Left lung (tissue), 10 donors: ENCODE measurements around the gene PPM1M. TPM values are rescaled to one million over a fixed set of nuclear protein-coding genes. Genes with fewer than 3 reads are reported as not detected.
"Not testable (repeated sequence)": the region's sequence is repeated elsewhere in the genome, so short reads cannot be mapped to it uniquely, and the experiment has no call there.

ENCODE experiments used
- ATAC-seq: fragments of 200-7000 bp; cut with Tn5 transposase; one replicate; pipeline ENCODE4 v1.9.1; 2020; ENCODE audit warnings: moderate library complexity
- DNase-seq, 4 donors: peaks; one replicate each; pipeline ENCODE4 v3.0.0-alpha.2; 2013 to 2020
- H3K27ac ChIP-seq, 2 donors: fragments of 200-600 bp; sonication (generic) in 1 of 2; one replicate each; pipeline versions ENCODE4 v1.5.0 to v1.8.0; 2020 to 2021
- H3K27me3 ChIP-seq, 2 donors: fragments of 200-600 bp; sonication (generic) in 1 of 2; one replicate each; pipeline versions ENCODE4 v1.5.0 to v1.8.0; 2020 to 2021
- H3K36me3 ChIP-seq, 2 donors: fragments of 200-600 bp; sonication (generic) in 1 of 2; one replicate each; pipeline versions ENCODE4 v1.5.0 to v1.8.0; 2020 to 2021
- H3K4me1 ChIP-seq, 2 donors: fragments of 200-600 bp; one replicate each; pipeline ENCODE4 v1.8.0; 2021
- H3K4me3 ChIP-seq, 2 donors: fragments of 200-600 bp; sonication (generic) in 1 of 2; one replicate each; pipeline versions ENCODE4 v1.5.0 to v1.8.0; 2020 to 2021; ENCODE audit warnings: mild to moderate bottlenecking in 1 of 2
- H3K9me3 ChIP-seq, 2 donors: fragments of 200-600 bp; sonication (generic) in 1 of 2; one replicate each; pipeline versions ENCODE4 v1.5.0 to v1.8.0; 2020 to 2021
- intact Hi-C, 2 donors: fragments of 100-400 bp; cut with DNase I; formaldehyde crosslinking; loops; one replicate each; pipeline versions ENCODE4 v1.11.2 to v1.14.2; 2022
- polyA plus RNA-seq, 6 donors: library from polyadenylated mRNA; unstranded; fragments of 120-200 nt; gene quantifications; one replicate each; pipeline ENCODE4 v1.2.1, GENCODE V29; 2013; ENCODE audit not compliant: insufficient read length in 6 of 6
- total RNA-seq, 2 donors: library from RNA; stranded (reverse); fragmentation: NEBNext Ultra II Directional; extraction: Animal tissue kit (Norgen Biotek cat#: 25700); gene quantifications; one replicate each; pipeline ENCODE4 v1.2.1, GENCODE V29; 2021
- TF ChIP-seq, protein P1 (sequence below), 2 donors: fragments of 200-600 bp; sonication (generic) in 1 of 2; IDR thresholded peaks; one replicate each; pipeline versions ENCODE4 v1.5.0 to v1.8.0; 2021; ENCODE audit warnings: antibody characterized with exemption in 2 of 2
- donor health status: DM: no; HTN: yes; CAD: no.
- donor health status: DM: no; HTN: no; CAD: no.

PPM1M gene
- total and polyA plus RNA-seq, 8 donors, result 27.4 to 48.3 (median 31.4) TPM

GRCh38 chr3:52283306-52283705 is 37.7 kb downstream of the PPM1M start:
- DNase-seq (no peak), ATAC-seq (no peak)
- H3K36me3 ChIP-seq, result no peaks in the 10 kb centered on the region
- H3K4me1 ChIP-seq, result peaks cover 2 to 41% of the 10 kb centered on the region in 2 donors
- no peak overlapping the region for H3K4me3 ChIP-seq
- no peak overlapping the region for H3K27ac ChIP-seq
- H3K9me3 ChIP-seq, result no peaks in the 10 kb centered on the region
- H3K27me3 ChIP-seq, result no peaks in the 10 kb centered on the region
- intact Hi-C loops, result no loop called here
- TF ChIP-seq, protein P1, sequence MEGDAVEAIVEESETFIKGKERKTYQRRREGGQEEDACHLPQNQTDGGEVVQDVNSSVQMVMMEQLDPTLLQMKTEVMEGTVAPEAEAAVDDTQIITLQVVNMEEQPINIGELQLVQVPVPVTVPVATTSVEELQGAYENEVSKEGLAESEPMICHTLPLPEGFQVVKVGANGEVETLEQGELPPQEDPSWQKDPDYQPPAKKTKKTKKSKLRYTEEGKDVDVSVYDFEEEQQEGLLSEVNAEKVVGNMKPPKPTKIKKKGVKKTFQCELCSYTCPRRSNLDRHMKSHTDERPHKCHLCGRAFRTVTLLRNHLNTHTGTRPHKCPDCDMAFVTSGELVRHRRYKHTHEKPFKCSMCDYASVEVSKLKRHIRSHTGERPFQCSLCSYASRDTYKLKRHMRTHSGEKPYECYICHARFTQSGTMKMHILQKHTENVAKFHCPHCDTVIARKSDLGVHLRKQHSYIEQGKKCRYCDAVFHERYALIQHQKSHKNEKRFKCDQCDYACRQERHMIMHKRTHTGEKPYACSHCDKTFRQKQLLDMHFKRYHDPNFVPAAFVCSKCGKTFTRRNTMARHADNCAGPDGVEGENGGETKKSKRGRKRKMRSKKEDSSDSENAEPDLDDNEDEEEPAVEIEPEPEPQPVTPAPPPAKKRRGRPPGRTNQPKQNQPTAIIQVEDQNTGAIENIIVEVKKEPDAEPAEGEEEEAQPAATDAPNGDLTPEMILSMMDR (IDR thresholded peaks at IDR 0.05), result no peak

- H3K27me3 ChIP-seq, ATAC-seq, H3K4me3 ChIP-seq, H3K27ac ChIP-seq, H3K9me3 ChIP-seq, H3K36me3 ChIP-seq, intact Hi-C loops: not testable (repeated sequence)
- H3K4me1 ChIP-seq, result peaks cover 6 to 44% of the 10 kb centered on the region in 2 donors
- DNase-seq, result peak in 1 of 4 donors; percentile 21
Observed at GRCh38 chr3:52284051-52284450, 38.5 kb downstream of the PPM1M start.

GRCh38 chr3:52286777-52287110 is 41.2 kb downstream of the PPM1M start:
- H3K36me3 ChIP-seq, result peaks cover 0 to 15% of the 10 kb centered on the region in 2 donors
- TF ChIP-seq, protein P1 (IDR thresholded peaks at IDR 0.05), result no peak
- intact Hi-C loops, result no loop called here
- no peaks in the 10 kb centered on the region for H3K9me3 ChIP-seq
- peak overlapping the region; percentile 55 to 81 for H3K4me3 ChIP-seq
- ATAC-seq (no peak), DNase-seq (peak in 2 of 4 donors; percentile 13 to 29)
- peaks cover 6 to 27% of the 10 kb centered on the region in 2 donors for H3K4me1 ChIP-seq
- no peaks in the 10 kb centered on the region for H3K27me3 ChIP-seq
- H3K27ac ChIP-seq, result peak overlapping the region; percentile 99

- TF ChIP-seq, protein P1 (IDR thresholded peaks at IDR 0.05), result no peak
- H3K27ac ChIP-seq, result peak overlapping the region; percentile 99
- H3K4me1 ChIP-seq, result peaks cover 6 to 22% of the 10 kb centered on the region in 2 donors
- peaks cover 0 to 34% of the 10 kb centered on the region in 2 donors for H3K36me3 ChIP-seq
- no peaks in the 10 kb centered on the region for H3K9me3 ChIP-seq
- peak overlapping the region; percentile 55 to 81 for H3K4me3 ChIP-seq
- no peaks in the 10 kb centered on the region for H3K27me3 ChIP-seq
- intact Hi-C loops, result no loop called here
- DNase-seq (peak in 1 of 4 donors; percentile 17), ATAC-seq (no peak)
Observed at GRCh38 chr3:52288674-52289073, 43.1 kb downstream of the PPM1M start.

DNA sequence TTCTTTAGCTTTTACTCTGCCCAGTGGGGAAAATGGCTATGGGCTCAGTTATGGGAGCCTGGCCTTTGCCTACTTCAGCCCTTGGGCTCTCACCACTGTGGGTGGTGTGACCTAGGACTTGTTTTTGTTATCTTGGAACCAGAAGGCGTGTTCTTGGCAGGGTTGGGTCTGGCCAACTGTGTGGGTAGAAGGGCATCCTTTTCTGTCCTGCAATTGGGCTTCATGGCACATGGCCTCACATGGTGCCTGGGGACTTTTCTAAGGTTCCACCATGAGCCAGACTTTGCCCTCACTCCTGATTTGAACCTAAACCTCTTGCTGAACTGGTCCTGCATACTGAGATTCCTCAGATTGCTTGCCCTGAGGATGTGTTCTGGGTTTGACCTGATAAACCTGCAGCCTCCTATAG is 43.8 kb downstream of the PPM1M start:
- Histone ChIP-seq H3K27ac (no peak overlapping the region), H3K4me1 (peaks cover 6 to 22% of the 10 kb centered on the region in 2 donors), H3K36me3 (peaks cover 0 to 41% of the 10 kb centered on the region in 2 donors), H3K9me3 (no peaks in the 10 kb centered on the region), H3K4me3 (no peak overlapping the region), H3K27me3 (no peaks in the 10 kb centered on the region)
- ATAC-seq, result no peak
- TF ChIP-seq, protein P1 (IDR thresholded peaks at IDR 0.05), result no peak
- intact Hi-C loops, result no loop called here
- peak in 1 of 4 donors; percentile 15 for DNase-seq
